ENCODE results near the gene ATXN2L. TPM values are rescaled to one million over a fixed set of nuclear protein-coding genes. Genes with fewer than 3 reads are reported as not detected.

ATXN2L gene
- total and polyA plus RNA-seq, 2 experiments from 2014 or later = 134 to 192 TPM

DNA sequence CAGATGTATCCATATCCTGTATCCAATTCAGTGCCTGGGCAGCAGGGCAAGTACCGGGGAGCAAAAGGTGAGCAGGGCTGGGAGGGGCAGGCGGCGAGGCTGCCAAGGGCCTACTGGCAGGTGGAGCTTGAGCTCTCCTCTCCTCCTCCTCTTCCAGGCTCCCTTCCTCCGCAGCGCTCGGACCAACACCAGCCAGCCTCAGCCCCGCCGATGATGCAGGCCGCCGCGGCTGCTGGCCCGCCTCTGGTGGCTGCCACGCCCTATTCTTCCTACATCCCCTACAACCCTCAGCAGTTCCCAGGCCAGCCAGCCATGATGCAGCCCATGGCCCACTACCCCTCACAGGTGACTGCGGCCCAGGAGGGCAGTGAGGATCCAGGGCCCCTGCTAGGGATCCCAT, 11.6 kb downstream of the ATXN2L start:
- Histone ChIP-seq H3K9me2 (ENCODE audit: insufficient read depth) (no peaks in the 10 kb centered on the region), H3K4me3 (no peak overlapping the region), H3K4me1 (ENCODE audit: insufficient read depth) (no peaks in the 10 kb centered on the region), H3K27ac (ENCODE audit: low read depth) (no peak overlapping the region), H3K4me2 (no peak overlapping the region), H4K20me1 (replicated peaks; ENCODE audit: insufficient read depth) (peaks cover 13% of the 10 kb centered on the region), H2AFZ (no peak overlapping the region), H3K27me3 (ENCODE audit: insufficient read depth) (no peaks in the 10 kb centered on the region), H3F3A (replicated peaks; ENCODE audit: low read depth) (peaks cover 30% of the 10 kb centered on the region), H3K79me2 (replicated peaks; ENCODE audit: insufficient read depth) (peaks cover 12% of the 10 kb centered on the region), H3K36me3 (ENCODE audit: insufficient read depth) (peaks cover 57% of the 10 kb centered on the region)
- peaks cover 3% of the 10 kb centered on the region; the same call in 2 of the 3 replicates for H3K9me3 Mint-ChIP-seq
- H3K4me1 Mint-ChIP-seq = no peaks in the 10 kb centered on the region; the same call in 2 of the 3 replicates
- H3K27me3 Mint-ChIP-seq (ENCODE audit: insufficient read depth, low read depth, poor library complexity) = peaks cover 17% of the 10 kb centered on the region
- no peak for DNase-seq (ENCODE audit: low spot score)
- TF ChIP-seq, protein P1, sequence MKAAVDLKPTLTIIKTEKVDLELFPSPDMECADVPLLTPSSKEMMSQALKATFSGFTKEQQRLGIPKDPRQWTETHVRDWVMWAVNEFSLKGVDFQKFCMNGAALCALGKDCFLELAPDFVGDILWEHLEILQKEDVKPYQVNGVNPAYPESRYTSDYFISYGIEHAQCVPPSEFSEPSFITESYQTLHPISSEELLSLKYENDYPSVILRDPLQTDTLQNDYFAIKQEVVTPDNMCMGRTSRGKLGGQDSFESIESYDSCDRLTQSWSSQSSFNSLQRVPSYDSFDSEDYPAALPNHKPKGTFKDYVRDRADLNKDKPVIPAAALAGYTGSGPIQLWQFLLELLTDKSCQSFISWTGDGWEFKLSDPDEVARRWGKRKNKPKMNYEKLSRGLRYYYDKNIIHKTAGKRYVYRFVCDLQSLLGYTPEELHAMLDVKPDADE (IDR thresholded peaks at IDR 0.05) = no peak
- TF ChIP-seq JUNB (IDR thresholded peaks at IDR 0.05; ENCODE audit: unreplicated experiment) = no peak
- TF ChIP-seq CREB1 (CRISPR knock-in tag; IDR thresholded peaks at IDR 0.05; ENCODE audit: low read depth) = no peak
- no peak for TF ChIP-seq STAT1 (IDR thresholded peaks at IDR 0.05; ENCODE audit: unreplicated experiment)
- no peak for TF ChIP-seq ZNF331 (CRISPR knock-in tag; IDR thresholded peaks at IDR 0.05; ENCODE audit: low read depth)
- no peak for TF ChIP-seq EZH2 (IDR thresholded peaks at IDR 0.05; ENCODE audit: low read depth, unreplicated experiment)
- TF ChIP-seq, protein P2, sequence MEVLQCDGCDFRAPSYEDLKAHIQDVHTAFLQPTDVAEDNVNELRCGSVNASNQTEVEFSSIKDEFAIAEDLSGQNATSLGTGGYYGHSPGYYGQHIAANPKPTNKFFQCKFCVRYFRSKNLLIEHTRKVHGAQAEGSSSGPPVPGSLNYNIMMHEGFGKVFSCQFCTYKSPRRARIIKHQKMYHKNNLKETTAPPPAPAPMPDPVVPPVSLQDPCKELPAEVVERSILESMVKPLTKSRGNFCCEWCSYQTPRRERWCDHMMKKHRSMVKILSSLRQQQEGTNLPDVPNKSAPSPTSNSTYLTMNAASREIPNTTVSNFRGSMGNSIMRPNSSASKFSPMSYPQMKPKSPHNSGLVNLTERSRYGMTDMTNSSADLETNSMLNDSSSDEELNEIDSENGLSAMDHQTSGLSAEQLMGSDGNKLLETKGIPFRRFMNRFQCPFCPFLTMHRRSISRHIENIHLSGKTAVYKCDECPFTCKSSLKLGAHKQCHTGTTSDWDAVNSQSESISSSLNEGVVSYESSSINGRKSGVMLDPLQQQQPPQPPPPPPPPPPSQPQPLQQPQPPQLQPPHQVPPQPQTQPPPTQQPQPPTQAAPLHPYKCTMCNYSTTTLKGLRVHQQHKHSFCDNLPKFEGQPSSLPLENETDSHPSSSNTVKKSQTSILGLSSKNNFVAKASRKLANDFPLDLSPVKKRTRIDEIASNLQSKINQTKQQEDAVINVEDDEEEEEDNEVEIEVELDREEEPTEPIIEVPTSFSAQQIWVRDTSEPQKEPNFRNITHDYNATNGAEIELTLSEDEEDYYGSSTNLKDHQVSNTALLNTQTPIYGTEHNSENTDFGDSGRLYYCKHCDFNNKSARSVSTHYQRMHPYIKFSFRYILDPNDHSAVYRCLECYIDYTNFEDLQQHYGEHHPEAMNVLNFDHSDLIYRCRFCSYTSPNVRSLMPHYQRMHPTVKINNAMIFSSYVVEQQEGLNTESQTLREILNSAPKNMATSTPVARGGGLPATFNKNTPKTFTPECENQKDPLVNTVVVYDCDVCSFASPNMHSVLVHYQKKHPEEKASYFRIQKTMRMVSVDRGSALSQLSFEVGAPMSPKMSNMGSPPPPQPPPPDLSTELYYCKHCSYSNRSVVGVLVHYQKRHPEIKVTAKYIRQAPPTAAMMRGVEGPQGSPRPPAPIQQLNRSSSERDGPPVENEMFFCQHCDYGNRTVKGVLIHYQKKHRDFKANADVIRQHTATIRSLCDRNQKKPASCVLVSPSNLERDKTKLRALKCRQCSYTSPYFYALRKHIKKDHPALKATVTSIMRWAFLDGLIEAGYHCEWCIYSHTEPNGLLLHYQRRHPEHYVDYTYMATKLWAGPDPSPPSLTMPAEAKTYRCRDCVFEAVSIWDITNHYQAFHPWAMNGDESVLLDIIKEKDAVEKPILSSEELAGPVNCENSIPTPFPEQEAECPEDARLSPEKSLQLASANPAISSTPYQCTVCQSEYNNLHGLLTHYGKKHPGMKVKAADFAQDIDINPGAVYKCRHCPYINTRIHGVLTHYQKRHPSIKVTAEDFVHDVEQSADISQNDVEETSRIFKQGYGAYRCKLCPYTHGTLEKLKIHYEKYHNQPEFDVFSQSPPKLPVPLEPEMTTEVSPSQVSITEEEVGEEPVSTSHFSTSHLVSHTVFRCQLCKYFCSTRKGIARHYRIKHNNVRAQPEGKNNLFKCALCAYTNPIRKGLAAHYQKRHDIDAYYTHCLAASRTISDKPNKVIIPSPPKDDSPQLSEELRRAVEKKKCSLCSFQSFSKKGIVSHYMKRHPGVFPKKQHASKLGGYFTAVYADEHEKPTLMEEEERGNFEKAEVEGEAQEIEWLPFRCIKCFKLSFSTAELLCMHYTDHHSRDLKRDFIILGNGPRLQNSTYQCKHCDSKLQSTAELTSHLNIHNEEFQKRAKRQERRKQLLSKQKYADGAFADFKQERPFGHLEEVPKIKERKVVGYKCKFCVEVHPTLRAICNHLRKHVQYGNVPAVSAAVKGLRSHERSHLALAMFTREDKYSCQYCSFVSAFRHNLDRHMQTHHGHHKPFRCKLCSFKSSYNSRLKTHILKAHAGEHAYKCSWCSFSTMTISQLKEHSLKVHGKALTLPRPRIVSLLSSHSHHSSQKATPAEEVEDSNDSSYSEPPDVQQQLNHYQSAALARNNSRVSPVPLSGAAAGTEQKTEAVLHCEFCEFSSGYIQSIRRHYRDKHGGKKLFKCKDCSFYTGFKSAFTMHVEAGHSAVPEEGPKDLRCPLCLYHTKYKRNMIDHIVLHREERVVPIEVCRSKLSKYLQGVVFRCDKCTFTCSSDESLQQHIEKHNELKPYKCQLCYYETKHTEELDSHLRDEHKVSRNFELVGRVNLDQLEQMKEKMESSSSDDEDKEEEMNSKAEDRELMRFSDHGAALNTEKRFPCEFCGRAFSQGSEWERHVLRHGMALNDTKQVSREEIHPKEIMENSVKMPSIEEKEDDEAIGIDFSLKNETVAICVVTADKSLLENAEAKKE (CRISPR knock-in tag; IDR thresholded peaks at IDR 0.05) = no peak
- TF ChIP-seq, protein P3, sequence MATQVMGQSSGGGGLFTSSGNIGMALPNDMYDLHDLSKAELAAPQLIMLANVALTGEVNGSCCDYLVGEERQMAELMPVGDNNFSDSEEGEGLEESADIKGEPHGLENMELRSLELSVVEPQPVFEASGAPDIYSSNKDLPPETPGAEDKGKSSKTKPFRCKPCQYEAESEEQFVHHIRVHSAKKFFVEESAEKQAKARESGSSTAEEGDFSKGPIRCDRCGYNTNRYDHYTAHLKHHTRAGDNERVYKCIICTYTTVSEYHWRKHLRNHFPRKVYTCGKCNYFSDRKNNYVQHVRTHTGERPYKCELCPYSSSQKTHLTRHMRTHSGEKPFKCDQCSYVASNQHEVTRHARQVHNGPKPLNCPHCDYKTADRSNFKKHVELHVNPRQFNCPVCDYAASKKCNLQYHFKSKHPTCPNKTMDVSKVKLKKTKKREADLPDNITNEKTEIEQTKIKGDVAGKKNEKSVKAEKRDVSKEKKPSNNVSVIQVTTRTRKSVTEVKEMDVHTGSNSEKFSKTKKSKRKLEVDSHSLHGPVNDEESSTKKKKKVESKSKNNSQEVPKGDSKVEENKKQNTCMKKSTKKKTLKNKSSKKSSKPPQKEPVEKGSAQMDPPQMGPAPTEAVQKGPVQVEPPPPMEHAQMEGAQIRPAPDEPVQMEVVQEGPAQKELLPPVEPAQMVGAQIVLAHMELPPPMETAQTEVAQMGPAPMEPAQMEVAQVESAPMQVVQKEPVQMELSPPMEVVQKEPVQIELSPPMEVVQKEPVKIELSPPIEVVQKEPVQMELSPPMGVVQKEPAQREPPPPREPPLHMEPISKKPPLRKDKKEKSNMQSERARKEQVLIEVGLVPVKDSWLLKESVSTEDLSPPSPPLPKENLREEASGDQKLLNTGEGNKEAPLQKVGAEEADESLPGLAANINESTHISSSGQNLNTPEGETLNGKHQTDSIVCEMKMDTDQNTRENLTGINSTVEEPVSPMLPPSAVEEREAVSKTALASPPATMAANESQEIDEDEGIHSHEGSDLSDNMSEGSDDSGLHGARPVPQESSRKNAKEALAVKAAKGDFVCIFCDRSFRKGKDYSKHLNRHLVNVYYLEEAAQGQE (IDR thresholded peaks at IDR 0.05; ENCODE audit: unreplicated experiment) = no peak
- no peak for TF ChIP-seq EZH2phosphoT487 (IDR thresholded peaks at IDR 0.05; ENCODE audit: unreplicated experiment)
- TF ChIP-seq, protein P4, sequence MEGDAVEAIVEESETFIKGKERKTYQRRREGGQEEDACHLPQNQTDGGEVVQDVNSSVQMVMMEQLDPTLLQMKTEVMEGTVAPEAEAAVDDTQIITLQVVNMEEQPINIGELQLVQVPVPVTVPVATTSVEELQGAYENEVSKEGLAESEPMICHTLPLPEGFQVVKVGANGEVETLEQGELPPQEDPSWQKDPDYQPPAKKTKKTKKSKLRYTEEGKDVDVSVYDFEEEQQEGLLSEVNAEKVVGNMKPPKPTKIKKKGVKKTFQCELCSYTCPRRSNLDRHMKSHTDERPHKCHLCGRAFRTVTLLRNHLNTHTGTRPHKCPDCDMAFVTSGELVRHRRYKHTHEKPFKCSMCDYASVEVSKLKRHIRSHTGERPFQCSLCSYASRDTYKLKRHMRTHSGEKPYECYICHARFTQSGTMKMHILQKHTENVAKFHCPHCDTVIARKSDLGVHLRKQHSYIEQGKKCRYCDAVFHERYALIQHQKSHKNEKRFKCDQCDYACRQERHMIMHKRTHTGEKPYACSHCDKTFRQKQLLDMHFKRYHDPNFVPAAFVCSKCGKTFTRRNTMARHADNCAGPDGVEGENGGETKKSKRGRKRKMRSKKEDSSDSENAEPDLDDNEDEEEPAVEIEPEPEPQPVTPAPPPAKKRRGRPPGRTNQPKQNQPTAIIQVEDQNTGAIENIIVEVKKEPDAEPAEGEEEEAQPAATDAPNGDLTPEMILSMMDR (conservative IDR thresholded peaks at IDR 0.05; ENCODE audit: low read depth in 2 of 2) = no peak
- no peak for TF ChIP-seq POLR2AphosphoS5 (IDR thresholded peaks at IDR 0.05; ENCODE audit: low read depth)
- no peak for TF ChIP-seq ZNF114 (CRISPR knock-in tag; IDR thresholded peaks at IDR 0.05)
- no peak for TF ChIP-seq NANOG (IDR thresholded peaks at IDR 0.05; ENCODE audit: borderline replicate concordance)
- H3K36me3 Mint-ChIP-seq (ENCODE audit: low read depth) = peaks cover 100% of the 10 kb centered on the region
- H3K27ac Mint-ChIP-seq = no peak overlapping the region
- H3K4me3 Mint-ChIP-seq = no peak overlapping the region
- ATAC-seq = no peak

Data from GM23338 (cell line).